ELR (cell line): ENCODE results near the gene DRC1.

Source experiments
- DNase-seq: peaks from one replicate; pipeline ENCODE4 v3.0.0-alpha.2; 2015; ENCODE audit warnings: low read depth

Gene DRC1

DNA sequence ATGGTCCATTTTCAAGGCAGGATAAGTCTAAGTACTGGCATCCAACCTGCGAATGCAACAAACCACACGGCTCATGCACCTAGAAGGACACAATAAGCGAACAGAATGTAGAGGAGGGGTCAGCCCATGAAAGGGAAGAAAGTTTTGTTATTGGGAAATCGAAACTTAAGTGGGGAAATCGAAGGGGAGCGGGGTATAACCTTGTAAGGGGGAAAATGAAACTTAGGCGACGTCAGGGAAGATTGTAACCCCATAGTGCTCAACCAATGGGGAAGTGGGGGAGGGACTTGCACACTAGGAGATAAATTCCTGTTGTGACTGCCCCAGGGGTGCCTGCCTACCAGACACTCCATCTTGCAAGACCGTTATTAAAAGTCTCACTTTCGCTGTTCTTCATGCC lies 91.8 kb downstream of the DRC1 start:
- DNase-seq: no peak

DNA sequence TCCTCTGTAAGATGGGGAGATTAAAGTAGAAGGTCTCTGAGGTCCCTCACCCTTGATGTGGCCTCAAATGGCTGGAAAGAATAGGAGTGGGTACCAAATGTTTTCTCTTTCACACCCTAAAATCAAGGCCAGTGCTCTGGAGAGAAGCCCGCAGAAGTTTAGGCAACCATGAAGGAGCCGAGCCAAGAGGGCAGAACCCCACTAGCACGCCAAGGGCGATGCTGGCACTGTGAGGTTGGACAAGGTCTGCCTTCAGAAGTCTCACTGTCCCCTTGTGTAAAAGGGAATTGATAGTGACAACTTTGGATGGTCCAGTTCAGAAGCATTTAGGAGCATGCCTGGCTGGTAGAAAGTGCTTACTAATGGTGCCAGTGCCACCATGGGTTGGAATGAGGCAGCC lies 92.5 kb downstream of the DRC1 start:
- DNase-seq: no peak

DNA sequence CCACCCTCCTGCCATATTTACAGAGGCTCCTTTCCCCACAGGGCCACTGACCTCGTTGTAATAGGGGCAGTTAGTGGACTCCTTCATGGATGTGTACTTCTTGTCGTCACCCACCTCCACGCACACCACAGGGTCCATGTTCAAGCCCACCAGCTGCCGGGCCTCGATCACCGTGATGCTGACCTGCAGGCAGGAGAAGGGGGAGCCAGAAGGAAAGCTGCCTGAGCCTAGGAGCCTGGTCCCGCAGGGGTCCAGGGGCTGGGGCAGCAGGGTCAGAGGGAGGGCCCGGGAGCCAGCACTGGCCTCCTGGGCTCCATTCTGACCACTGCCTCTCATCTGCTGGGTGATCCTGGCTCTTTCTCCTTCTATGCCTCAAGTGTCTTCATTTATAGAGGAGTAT lies 93.2 kb downstream of the DRC1 start:
- no peak for DNase-seq

DNA sequence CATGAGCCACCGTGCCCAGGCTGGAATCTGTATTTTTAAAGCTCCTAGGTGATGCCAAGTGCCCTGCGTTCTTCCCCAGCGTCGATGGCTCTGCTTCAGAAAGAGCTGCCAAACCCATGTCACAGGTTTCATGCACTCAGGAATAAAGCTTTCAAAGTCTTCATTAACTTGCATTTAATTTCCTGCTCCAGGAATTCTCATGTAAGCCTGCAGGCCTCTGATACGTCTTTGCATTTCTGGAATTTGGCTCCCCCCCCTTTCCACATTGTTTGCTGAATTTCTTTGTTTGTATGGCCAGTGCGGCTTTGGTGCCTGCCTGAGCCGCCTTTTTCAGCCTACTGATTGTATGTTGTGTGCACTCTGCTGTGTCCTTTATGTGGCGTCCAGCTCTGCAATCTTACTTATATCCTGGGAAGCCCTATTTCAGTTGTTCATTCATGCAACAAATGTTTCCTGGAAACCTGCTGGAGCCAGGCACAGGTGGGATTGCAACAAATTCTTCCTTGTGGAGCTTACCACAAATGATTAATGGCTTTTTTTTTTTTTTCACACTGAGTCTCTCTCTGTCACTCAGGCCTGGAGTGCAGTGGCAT lies 94.1 kb downstream of the DRC1 start:
- DNase-seq: no peak

DNA sequence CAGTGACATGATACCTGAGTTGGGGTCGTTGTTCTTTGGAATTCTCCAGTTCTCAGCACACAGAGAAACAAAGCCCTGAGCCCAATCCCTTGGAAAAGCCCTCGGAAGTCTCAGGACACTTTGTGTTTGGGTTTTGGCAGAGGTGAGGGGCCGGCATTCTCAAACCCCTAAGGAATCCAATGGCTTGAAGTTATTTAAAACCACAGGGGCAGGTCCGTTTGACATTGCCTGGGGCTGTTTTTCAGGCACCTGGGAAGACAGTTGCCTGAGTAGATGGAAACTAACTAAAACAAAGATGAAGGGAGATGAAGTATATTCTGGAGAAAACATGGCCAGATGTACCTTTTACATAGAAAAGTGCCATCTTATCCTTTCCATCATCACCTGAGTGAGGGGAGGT lies 98.7 kb downstream of the DRC1 start:
- no peak for DNase-seq

DNA sequence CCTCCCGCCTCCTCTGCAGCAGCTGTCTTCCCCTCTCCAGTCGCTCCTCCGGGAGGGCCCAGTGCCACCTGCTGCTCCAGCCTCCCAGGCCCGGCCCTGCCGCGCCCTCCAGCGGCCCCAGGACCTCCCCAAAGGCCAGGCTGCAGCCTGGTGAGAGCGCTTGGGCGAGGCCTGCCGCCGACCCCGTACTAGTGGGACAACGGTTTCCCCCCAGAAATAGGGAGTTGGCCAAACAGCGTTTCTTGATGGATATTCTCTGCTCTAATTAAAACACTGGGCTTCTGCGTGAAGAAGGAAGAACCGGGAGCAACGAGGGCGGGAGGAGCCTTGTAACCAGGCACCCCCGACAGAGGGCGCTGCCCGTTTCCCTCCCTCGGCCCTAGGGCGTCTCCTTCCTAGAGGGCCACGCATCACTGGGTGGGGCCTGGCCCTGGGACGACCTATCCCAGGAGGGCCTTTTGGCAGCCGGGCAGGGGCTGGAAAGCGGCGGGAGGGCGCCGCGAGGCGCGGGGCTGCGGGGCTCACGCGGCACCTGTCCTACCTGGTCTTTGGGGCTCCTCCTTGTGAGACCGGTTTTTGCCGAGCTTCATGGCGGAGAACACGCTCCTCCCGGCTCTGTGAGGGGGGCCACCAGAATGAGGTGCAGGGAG lies 101.6 kb downstream of the DRC1 start:
- DNase-seq: peak; percentile 71

DNA sequence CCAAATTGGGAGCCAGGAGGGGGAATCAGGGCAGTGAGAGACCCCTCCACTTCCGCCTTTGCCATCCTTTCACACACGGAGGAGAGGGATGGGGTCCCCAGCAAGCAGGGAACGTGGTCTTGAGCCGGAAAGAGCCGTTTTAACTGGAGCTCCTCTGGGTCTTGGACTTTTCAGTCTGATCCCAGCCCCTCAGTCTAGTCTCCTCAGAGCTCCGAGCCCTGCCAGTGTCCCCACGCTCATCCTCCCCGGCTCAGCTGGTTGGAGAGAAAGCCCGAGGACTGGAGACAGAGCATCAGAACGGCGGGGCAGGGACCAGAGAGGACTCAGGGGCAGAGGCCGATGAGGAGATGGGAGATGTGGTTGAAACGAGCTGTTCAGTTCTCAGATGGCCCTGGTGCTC lies 102.3 kb downstream of the DRC1 start:
- no peak for DNase-seq

DNA sequence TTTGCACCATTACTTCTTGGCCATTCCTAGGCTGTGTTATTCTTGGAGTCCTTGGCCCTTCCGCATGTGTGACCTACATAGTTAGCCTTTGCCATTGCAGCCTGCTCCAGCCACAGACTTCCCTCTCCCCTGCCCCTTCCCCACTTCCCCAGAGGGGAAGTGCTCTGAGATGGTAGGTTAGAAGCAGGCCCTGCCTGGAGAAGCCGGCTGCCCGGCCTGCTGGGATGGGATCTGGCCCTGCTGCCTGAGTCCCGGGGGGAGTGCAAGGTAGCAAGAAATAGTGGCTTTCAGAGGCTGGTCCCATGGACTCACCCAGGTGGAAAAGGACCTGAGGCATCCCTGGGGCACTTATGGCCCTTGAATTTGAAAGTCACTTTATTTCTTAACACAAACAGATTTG lies 104.6 kb downstream of the DRC1 start:
- no peak for DNase-seq
